HG02938 (cell line): ENCODE data around the gene KCNQ1.
"Not testable (repeated sequence)": the region's sequence is repeated elsewhere in the genome, so short reads cannot be mapped to it uniquely, and the experiment has no call there.

Experiments used
- ATAC-seq: cut with Tn5 transposase; IDR thresholded peaks from one replicate; pipeline ENCODE4 v1.9.1; 2021; ENCODE audit warnings: mild to moderate bottlenecking, moderate library complexity; ENCODE audit not compliant: unreplicated experiment

The KCNQ1 gene

DNA sequence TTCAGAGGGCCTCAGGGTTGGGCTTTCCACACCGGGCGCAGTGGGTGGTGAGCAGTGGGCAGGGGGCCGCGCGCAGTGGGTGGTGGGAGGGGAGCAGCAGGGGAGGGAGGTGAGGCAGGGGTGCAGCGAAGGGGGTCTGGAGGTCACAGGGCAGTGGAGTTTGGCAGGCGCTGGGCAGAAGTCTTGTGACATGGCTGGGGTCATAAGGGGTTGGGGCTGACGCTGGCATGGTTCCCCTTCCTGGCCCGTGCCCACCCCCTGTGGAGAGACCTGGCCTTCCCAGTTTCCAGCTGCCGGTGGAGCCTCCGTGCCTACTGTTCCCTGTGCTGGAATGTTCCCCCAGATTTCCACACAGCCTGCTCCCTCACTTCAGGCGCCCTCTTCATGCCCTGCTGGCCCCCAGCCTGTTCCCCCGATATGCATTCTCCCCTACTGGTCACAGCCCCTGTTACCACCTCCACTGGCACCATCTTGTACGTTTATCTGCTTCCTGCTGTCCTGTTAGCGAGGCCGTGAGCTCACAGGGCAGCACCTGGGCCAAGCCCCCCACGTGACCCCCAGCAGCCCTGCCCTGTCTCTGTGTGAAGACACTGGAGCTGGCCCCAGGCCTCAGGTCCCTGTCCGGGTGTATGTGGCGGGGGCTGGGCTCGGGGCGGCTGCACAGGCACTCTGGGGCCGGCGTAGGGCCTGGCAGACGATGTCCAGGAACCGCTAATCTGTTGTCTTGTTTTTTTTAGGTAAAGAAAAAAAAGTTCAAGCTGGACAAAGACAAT lies 143.4 kb downstream of the KCNQ1 start:
- ATAC-seq = no peak

DNA sequence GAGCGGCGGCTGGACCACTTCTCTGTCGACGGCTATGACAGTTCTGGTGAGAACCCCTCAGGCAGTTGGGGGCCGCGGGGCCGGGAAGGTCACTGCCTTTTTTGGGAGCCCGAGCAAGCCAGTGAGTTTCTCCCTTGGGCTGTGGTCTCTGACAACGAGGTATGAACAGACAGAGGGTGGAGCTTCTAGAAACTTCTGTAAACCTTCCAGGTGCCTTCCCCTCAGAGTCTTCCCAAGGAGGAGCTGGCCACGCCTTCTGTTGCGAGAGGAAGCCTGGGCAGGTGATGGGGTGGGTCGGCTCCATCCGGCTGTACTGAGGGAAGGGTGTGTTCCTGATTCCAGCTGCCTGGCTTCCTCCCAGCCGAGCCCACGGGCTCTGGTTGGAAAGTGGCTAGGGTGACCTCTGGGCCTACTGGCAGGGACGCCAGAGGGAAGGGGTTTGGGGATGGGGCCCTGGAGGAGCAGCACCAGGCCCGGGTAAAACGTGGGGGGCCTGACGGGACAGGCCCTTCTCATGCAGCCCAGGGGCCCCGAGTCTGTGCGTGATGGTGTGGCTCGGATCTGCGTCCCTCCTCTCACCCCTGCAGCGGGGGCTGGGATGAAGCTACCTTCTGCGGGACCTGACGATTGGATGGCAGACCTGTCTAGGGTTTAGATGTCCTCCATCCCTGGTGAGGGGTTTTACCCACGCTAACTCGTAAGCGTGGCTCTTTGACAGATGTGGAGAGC lies 144.2 kb downstream of the KCNQ1 start:
- ATAC-seq = no peak

DNA sequence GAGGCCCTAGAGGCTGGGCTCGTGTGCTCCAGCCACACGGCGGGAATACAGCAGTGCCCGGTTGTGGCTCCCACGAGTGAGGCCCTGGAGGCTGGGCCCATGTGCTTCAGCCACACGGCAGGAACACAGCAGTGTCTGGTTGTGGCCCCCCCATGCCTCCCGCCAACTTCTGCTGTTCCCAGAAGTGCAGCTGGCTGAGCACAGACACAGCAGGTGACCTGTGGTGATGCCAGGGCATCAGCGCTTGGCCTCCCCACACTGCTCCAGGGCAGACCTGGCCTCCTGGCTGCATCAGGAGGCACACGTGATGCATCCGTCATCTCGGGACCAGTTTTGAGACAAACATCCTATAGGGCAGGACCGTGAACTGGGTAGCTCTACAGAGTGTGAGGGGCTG lies 144.7 kb downstream of the KCNQ1 start:
- no peak for ATAC-seq

DNA sequence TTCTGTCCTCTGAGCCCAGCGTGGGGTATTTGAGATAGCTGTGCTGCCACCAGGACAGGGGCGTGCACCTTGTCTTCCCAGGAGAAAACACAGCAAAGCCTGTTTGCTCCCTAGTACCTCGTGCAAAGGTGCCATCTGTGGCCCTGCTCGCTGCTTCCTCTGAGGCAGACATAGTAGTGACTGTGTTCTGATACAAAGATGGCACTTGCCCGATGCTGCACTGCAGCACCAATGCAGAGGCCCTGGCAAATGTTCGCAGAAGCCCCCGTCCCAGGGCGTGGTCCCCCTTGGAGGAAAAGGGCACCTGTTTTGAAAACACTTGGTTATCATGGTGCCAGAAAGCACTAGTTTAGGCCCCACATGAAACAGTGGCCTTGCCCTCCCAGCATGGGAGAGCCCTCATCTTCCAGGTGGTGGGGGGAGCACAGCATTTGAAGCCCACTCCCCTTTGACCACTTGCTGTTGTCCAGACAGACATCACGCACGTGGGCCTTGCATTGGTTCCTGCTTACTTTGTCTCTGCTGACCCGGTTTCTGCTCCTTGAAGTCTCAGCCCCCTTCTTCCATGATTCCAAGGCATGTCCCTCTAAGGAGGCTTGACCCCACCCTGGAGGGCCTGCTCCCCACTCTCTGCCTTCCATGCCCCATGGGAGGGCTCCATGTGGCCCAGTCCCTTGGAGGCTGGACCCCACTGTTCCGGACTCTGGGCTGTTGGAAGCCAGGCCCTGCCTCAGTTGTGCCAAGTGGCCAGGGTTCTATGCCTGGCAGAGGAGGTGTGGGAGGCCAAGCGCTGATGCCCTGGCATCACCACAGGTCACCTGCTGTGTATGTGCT lies 145.5 kb downstream of the KCNQ1 start:
- no peak for ATAC-seq

DNA sequence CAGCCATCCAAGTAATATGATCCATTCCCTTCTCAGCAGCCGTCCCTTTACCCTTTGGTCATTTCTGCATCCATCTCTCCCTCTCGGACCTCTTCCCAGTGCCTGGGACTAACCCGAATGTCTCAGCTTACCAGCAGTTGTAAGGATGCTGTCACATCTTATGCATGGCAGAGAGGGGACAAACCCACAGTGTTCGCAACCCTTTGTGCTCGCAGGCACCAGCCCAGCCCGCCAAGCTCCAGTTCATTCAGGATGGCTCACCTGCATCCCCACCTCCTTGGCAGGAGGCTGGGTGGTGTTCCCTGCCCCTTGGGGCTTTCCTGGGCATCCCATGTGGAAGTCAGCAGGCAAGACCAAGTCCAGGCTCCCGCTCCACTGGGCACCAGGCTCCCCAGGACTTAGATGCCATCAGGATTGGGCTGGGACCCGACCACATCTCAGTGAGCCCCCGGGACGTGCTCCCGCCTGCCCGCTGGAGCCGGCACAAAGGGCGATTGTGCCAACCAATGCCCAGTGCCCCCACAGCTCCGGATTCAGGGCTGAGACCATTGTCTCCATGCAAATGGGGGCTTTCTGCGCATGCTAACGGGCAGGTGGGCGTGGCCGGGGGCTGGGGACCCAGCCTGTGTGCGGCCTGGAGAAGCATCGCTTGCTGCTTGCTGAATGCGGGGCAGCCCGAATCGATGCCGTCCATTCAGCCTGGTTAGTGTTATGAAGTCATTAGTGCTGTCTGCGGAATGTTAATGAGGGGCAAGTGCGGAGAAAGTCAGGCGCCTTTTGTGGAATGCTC lies 146.4 kb downstream of the KCNQ1 start:
- no peak for ATAC-seq

DNA sequence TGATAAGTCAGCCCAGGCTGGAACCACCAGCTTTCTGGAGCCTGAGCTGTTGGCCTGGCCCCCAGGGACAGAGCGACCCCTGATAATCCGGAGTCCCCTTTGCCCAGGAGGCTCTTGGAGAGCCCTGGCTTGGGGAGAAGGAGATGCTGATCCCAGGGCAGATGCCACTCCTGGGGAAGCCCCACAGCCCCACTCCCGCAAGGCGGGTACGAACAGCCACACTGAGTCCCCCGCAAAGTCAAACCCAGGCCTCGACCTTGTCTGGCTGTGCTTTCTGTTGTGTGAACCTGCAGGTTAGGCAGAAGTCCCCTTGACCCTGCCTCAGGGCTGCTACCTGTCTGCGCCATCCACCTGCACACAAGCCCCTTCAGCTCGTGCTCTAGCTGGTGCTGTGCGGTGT lies 147.0 kb downstream of the KCNQ1 start:
- no peak for ATAC-seq

DNA sequence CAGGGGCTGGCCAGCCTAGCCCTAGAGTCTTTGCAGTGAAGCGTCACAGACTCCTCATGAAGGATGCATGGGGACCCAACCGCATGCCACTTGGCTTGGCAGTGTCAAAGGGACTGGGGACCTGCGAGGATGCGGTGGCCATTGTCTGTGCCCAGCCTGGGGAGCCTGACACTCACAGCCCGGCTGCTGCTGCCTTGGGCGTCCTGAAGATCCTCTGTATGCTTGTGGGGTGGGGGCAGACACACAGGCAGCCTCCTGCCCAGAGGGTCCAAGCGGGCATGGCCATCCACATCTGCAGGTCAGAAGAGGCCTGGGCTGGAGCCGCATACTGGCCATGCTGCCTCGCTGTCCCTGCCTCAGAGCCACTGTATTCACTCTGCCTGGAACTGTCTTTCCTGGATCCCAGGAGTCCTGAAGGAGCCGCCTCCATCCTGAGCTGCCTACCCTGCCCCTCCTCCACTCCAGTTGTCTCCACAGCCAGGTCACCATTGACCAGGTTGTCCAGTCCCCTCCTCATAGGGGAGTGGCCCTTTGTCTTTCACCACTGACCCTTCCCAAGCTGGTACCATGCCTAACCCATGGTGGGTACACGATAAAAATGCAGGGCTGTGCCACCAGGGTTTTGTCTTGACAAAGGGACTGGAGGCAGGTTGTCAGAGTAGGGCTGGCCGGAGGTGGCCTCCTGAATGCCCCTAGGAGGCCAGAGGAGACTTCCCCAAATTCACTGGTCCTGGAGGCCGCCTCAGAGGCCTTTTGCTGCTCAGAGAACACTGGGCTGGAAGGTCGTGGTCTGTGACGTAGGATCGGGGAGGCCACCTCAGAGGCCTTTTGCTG lies 148.0 kb downstream of the KCNQ1 start:
- ATAC-seq = no peak

DNA sequence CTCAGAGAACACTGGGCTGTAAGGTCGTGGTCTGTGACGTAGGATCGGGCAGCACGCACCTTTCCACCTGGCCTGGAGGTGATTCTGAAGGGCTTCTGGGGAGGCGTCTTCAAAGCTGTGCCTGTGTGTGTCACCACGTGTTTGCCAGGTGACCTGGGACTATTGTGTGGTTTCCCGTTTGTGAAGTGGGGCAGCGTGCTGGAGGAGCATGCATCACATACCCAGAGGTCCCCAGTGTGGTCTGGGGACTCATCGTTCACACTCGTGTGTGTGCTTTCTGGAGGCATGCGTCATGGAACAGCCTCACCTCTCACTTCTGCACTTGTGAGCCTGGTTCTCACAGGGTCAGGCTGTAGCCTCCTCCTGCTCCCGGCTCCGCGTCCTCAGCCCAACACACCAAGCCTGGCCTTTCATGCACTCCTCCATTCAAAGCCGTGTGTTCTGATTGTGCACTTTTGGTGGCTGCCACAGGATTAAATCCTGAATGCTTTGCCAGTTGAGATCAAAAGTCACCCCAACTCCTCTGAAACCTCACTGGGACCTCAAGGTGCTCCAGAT lies 148.7 kb downstream of the KCNQ1 start:
- ATAC-seq = no peak

DNA sequence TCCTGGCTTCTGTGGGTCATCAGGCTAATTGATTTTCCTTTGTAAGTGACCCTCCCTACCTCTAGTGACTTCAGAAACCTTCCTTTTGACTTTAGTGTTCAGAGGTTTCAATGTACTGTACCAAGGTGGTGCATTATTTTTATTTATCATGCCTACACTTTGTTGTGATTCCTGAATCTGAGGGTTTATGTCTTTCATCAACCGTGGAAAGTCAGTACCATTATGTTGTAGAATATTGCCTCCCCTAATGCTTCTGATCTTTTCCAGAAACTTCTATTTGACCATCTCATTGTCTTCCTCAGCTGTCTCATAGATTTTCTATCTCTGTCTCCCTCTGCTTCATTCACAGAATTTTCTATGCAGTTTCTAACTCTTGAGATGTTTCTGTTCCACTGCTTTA lies 149.5 kb downstream of the KCNQ1 start:
- ATAC-seq = no peak

DNA sequence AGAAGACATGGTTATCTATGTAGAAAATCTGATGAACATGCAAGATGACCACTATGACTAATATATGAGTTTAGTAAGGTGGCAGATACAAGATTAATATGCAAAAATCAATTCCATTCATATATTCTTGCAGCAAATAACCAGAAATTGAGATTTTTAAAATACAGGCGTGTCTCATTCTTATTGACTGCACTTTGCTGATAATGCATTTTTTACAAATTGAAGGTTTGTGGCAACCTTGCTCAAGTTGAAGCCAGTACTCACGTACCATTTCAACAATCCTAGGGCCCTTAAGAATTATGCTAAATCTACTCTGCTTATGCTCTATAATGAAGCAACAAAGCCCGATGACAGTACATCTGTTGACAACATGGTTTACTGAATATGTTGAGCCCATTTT lies 150.4 kb downstream of the KCNQ1 start:
- no peak for ATAC-seq

DNA sequence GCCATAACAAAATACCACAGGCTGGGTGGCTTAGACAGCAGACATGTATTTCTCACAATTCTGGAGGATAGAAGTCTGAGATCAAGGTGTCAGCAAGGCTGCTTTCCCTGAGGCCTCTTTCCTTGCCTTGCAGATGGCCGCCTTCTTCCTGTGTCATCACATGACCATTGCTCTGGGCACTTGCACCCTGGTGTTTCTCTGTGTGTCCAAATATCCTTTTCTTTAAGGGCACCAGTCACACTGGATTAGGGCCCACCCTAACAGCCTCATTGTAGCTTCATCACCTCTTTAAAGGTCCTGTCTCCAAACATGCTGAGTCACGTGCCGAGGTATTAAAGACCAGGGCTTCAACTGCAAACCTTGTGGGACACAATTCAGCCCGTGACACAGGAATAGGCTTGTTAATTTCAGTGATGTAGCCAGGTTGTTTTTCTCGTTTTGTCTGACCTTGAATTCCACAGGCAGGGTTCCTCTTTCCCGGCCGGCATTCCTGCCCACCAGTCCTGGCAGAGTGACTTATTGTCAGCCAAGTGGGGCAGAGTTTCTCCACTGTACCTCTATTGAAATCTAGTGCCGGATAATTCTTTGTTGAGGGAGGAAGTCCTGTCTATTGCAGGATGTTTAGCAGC lies 154.9 kb downstream of the KCNQ1 start:
- ATAC-seq = no peak

DNA sequence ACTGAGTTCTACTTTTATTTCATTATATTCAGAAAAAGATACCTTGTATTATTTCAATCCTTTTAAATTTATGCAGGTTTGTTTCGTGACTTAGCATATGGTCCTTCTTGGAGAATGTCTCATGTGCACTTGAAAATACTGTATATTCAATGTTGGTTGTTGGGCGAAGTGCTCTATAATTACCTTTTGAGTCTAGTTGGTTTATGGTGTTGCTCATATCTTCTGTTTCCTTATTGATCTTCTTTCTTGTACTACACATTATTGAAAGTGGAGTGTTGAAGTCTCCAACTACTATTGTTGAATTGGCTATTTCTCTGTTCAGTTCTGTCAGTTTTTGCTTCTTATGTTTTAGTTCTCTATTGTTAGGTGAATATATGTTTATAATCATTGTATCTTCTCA lies 164.5 kb downstream of the KCNQ1 start:
- ATAC-seq = no peak

DNA sequence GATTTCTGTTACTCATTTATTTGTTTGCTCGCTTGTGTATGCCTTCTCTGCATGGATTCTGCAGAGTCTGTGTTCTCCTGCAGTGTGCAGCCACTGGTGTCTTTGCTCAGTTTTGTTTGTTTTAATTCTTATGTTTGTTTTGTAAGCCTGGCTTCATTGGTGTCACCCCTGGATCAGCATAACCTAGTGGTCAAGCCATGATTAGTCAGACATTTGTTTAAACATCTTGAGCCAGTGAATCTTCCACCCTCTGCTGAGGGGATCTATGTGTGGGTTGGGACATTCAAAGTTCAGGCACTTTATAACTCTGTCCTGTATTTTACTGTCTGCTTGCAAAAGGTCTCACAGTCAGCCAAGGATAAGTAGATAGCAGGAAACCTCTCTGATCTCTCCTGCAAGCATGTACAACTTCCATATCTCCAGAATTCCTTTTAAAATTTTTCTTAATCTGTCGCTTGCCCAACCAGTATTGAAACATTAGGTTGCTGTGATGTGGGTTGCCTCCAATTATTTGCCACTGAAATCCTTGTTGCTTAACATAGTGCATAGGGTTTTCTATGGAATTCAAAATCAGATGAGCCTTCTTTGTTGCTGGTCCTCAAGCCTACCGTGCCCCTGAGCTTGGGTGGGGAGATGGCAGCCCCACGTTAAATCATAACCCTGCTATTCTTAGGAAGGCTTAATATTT lies 168.2 kb downstream of the KCNQ1 start:
- ATAC-seq = no peak

DNA sequence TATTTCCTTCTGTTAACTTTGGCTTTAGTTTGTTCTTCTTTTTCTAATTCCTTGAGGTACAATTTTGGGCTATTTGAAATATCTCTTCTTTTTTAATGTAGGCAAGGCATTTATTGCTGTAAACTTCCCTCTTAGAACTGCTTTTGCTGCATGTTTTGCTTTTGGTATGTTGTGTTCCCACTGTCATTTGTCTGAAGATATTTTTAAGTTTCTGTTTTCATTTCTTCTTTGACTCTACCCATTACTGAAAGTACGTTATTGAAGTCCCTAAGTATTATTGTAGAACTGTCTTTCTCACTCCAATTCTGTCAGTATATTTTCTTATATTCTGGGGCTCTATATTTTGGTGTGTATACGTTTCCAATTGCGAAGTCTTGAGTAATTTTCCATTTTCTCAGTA lies 177.1 kb downstream of the KCNQ1 start:
- ATAC-seq = no peak

DNA sequence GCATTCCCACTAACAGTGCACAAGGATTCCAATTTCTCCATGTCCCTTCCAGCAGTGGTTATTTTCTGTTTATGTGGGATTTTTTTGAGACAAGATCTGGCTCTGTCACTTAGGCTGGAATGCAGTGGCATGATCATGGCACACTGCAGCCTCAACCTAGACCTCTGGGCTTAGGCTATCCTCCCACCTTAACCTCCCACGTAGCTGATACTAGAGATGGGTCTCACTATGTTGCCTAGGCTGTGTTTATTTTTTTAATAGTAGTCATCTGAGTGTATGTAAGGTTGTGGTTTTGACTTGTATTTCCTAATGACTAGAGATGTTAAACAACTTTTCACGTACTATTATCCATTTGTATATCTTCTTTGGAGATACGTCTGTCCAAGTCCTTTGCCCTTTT lies 180.4 kb downstream of the KCNQ1 start:
- no peak for ATAC-seq

DNA sequence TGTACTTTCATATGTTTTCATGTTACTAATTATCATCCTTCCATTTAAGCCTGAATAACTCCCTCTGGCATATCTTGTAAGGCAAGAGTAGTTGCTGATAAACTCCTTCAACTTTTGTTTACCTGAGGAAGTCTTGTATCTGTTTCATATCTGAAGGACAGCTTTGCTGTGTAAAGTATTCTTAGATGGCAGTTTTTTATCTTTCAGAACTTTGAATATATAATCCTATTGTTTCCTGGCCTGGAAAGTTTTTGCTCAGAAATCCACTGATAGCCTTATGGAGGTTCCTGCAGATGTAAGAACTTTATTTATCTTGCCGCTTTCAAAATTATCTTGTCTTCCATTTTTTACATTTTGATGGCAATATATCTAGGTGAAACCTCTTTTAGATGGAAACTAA lies 185.9 kb downstream of the KCNQ1 start:
- no peak for ATAC-seq

DNA sequence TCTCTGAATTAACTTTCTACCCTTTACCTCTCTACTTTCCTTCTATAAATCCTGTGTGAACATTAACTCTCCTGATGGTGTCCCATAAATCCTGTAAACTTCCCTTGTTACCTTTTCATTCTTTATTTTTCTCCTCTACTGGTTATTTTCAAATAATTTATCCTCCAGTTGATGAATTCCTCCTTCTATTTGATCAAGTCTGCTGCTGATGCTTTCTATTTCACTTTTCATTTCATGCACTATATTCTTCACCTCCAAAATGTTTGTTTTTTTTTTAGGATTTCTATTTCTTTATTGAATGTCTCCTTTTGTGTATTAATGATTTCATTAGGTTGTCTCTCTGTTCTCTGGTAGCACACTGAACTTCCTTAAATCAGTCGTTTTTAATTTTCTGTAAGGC lies 186.4 kb downstream of the KCNQ1 start:
- no peak for ATAC-seq

DNA sequence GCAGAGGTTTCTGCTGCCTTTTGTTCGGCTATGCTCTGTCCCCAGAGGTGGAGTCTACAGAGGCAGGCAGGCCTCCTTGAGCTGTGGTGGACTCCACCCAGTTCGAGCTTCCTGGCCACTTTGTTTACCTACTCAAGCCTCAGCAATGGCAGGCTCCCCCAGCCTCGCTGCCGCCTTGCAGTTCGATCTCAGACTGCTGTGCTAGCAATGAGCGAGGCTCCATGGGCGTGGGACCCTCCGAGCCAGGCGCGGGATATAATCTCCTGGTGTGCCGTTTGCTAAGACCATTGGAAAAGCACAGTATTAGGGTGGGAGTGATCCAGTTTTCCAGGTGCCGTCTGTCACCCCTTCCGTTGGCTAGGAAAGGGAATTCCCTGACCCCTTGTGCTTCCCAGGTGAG lies 195.0 kb downstream of the KCNQ1 start:
- ATAC-seq = not testable (repeated sequence)

DNA sequence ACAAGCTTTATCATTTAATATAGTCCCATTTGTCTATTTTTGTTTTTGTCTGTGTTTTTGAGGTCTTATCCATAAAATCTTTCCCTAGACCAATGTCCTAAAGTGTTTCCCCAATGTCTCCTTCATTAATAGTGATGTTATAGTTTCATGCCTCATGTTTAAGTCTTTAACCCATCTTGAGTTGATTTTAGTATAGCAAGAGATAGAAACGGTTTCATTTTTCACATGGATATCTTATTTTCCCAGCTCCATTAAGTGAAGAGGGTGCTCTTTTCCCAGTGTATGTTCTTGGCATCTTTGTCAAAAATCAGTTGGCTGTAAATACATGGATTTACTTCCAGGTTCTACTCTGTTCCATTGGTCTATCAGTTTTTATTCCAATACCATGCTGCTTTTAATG lies 196.8 kb downstream of the KCNQ1 start:
- no peak for ATAC-seq
